Thyroid gland (tissue), 4 donors: ENCODE data around the gene ATP7B. TPM values are rescaled to one million over a fixed set of nuclear protein-coding genes. Genes with fewer than 3 reads are reported as not detected.

ENCODE experiments used
- DNase-seq, 2 donors: peaks; one replicate each; pipeline ENCODE4 v3.0.0-alpha.2; 2019
- H3K27ac ChIP-seq, 3 donors: fragments of 200-600 bp; sonication (generic); 1 replicate in 2 of 3; 2 replicates in 1 of 3; pipeline ENCODE4 v1.5.1; 2016 to 2019; ENCODE audit warnings: mild to moderate bottlenecking in 1 of 3, moderate library complexity in 1 of 3
- H3K27me3 ChIP-seq: fragments of 200-600 bp; sonication (generic); one replicate; pipeline ENCODE4 v1.5.1; 2019
- H3K36me3 ChIP-seq, 2 donors: fragments of 200-600 bp; sonication (generic); one replicate each; pipeline ENCODE4 v1.5.1; 2016 to 2019
- H3K4me1 ChIP-seq, 2 donors: fragments of 200-600 bp; sonication (generic); one replicate each; pipeline ENCODE4 v1.5.1; 2017 to 2019
- H3K4me3 ChIP-seq, 3 donors: fragments of 200-600 bp; sonication (generic); replicated peaks in 1 of 3; 1 replicate in 2 of 3; 2 replicates in 1 of 3; pipeline ENCODE4 v1.5.1; 2016; ENCODE audit warnings: mild to moderate bottlenecking in 1 of 3
- H3K9me3 ChIP-seq: fragments of 200-600 bp; sonication (generic); one replicate; pipeline ENCODE4 v1.5.1; 2017
- POLR2A ChIP-seq, 2 donors: fragments of 450-650 bp; IDR thresholded peaks; one replicate each; pipeline ENCODE4 v1.6.1; 2017; ENCODE audit warnings: antibody characterized with exemption in 2 of 2, mild to moderate bottlenecking in 2 of 2, moderate library complexity in 1 of 2
- WGBS, 2 donors: methylation state at CpG; one replicate each; pipeline ENCODE4 v1.1.5; 2017; 5-methylcytosine and 5-hydroxymethylcytosine counted together
- intact Hi-C: fragments of 100-400 bp; cut with DNase I; formaldehyde crosslinking; loops from one replicate; pipeline ENCODE4 v1.15.1; 2023
- total RNA-seq, 4 donors: library from RNA; depleted of rRNA; stranded (reverse); fragments of >200 nt; gene quantifications; one replicate each; pipeline ENCODE4 v1.2.3, GENCODE V29; 2016
- TF ChIP-seq, protein P1 (sequence below), 6 experiments: fragments of 200-600 bp in 3 of 6; fragments of 450-650 bp in 3 of 6; sonication (generic) in 3 of 6; IDR thresholded peaks; one replicate each; pipeline ENCODE4 v1.5.1; 2016 to 2019; ENCODE audit warnings: antibody characterized with exemption in 6 of 6, mild to moderate bottlenecking in 2 of 6, inconsistent platforms in 1 of 6, moderate library complexity in 1 of 6

ATP7B gene
- total RNA-seq, 4 donors from 2014 or later: 3.8 to 10.1 (median 5.6) TPM

GRCh38 chr13:51931606-51932005 is 79.6 kb downstream of the ATP7B start:
- no peaks in the 10 kb centered on the region for H3K36me3 ChIP-seq
- intact Hi-C loops: no loop called here
- no peak for DNase-seq
- H3K27me3 ChIP-seq: no peaks in the 10 kb centered on the region
- H3K4me3 ChIP-seq: no peak overlapping the region
- TF ChIP-seq, protein P1, sequence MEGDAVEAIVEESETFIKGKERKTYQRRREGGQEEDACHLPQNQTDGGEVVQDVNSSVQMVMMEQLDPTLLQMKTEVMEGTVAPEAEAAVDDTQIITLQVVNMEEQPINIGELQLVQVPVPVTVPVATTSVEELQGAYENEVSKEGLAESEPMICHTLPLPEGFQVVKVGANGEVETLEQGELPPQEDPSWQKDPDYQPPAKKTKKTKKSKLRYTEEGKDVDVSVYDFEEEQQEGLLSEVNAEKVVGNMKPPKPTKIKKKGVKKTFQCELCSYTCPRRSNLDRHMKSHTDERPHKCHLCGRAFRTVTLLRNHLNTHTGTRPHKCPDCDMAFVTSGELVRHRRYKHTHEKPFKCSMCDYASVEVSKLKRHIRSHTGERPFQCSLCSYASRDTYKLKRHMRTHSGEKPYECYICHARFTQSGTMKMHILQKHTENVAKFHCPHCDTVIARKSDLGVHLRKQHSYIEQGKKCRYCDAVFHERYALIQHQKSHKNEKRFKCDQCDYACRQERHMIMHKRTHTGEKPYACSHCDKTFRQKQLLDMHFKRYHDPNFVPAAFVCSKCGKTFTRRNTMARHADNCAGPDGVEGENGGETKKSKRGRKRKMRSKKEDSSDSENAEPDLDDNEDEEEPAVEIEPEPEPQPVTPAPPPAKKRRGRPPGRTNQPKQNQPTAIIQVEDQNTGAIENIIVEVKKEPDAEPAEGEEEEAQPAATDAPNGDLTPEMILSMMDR (IDR thresholded peaks at IDR 0.05): no peak
- no peak for TF ChIP-seq POLR2A (IDR thresholded peaks at IDR 0.05)
- no peaks in the 10 kb centered on the region for H3K4me1 ChIP-seq
- no peak overlapping the region for H3K27ac ChIP-seq
- WGBS, 2 donors: 97% methylated on average over 6 of the region's 6 CpGs
- no peaks in the 10 kb centered on the region for H3K9me3 ChIP-seq

DNA sequence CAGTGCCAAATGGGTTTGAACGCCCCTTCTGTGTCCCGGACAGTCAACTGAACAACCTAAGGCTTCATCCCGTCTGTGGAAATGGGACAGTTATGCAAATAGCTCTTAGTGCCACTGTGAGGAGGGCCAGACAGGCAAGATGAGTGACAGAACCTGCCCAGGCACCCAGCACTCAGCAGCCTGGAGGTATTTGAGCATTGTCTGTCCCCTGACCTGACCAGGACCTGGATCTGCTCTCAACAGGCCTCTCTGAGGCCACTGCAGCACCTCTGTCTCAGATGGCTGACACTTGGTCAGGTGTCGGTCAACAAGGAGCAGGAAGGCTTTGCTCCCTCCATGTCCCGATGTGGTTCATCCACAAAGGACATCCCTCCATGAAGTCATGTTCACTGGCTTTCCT is 81.6 kb downstream of the ATP7B start:
- no peak for DNase-seq
- intact Hi-C loops: no loop called here
- Histone ChIP-seq H3K36me3 (no peaks in the 10 kb centered on the region), H3K9me3 (no peaks in the 10 kb centered on the region), H3K27me3 (no peaks in the 10 kb centered on the region), H3K4me1 (no peaks in the 10 kb centered on the region), H3K27ac (no peak overlapping the region), H3K4me3 (no peak overlapping the region)
- WGBS, 2 donors: 82 to 94% methylated on average over 5 of the region's 5 CpGs
- TF ChIP-seq, protein P1 (IDR thresholded peaks at IDR 0.05): no peak
- TF ChIP-seq POLR2A (IDR thresholded peaks at IDR 0.05): no peak

- Histone ChIP-seq H3K36me3 (no peaks in the 10 kb centered on the region), H3K9me3 (no peaks in the 10 kb centered on the region), H3K27me3 (no peaks in the 10 kb centered on the region), H3K4me3 (no peak overlapping the region), H3K27ac (no peak overlapping the region), H3K4me1 (no peaks in the 10 kb centered on the region)
- no peak for DNase-seq
- WGBS, 2 donors: 87 to 93% methylated on average over 9 of the region's 9 CpGs
- intact Hi-C loops: no loop called here
- no peak for TF ChIP-seq POLR2A (IDR thresholded peaks at IDR 0.05)
- TF ChIP-seq, protein P1 (IDR thresholded peaks at IDR 0.05): no peak
Observed at GRCh38 chr13:51928231-51928630, 83.0 kb downstream of the ATP7B start.

DNA sequence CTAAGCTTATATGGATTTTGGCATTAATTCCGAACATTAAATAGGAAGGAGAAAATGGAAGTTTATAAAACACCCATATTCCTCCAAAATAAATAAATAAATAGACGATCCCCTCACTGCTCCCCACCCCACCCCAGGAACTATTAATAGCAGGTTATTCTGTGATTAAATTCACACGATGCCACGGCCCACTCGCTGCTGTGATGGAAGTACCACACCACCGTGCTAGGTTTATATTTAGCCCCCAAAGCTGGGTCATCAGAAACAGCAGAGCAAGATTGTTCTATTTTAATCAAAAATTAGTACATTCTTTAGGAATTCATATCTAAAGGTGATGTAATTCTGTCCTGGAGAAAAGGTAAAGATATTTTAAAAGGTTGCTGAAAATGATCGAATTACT is 84.1 kb downstream of the ATP7B start:
- 89 to 92% methylated on average over 7 of the region's 7 CpGs for WGBS, 2 donors
- TF ChIP-seq, protein P1 (IDR thresholded peaks at IDR 0.05): no peak
- no peak for TF ChIP-seq POLR2A (IDR thresholded peaks at IDR 0.05)
- H3K27me3 ChIP-seq: no peaks in the 10 kb centered on the region
- intact Hi-C loops: no loop called here
- no peaks in the 10 kb centered on the region for H3K9me3 ChIP-seq
- no peaks in the 10 kb centered on the region for H3K4me1 ChIP-seq
- H3K27ac ChIP-seq: no peak overlapping the region
- H3K36me3 ChIP-seq: no peaks in the 10 kb centered on the region
- DNase-seq: no peak
- H3K4me3 ChIP-seq: no peak overlapping the region

DNA sequence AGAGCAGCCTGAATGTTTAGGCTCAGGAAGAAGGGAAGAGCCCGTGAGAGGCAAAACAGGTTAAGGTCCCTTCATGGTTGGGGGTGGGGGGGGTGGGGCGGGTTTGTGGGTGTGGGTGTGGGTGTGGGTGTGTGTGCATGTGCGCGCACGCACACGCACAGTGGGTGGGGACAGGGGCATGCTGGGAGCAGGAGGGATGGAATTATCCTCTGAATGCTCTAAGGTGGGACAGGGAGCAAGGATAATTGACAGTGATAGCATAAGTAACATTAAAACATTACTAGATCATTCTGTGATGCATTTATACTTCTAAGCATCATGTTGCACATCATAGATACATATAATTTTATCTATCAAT is 84.7 kb downstream of the ATP7B start:
- TF ChIP-seq, protein P1 (IDR thresholded peaks at IDR 0.05): no peak
- no peak for TF ChIP-seq POLR2A (IDR thresholded peaks at IDR 0.05)
- intact Hi-C loops: no loop called here
- Histone ChIP-seq H3K4me3 (no peak overlapping the region), H3K27me3 (no peaks in the 10 kb centered on the region), H3K27ac (no peak overlapping the region), H3K4me1 (no peaks in the 10 kb centered on the region), H3K36me3 (no peaks in the 10 kb centered on the region), H3K9me3 (no peaks in the 10 kb centered on the region)
- no peak for DNase-seq
- WGBS, 2 donors: 97 to 98% methylated on average over 6 of the region's 6 CpGs
